ENCODE measurements around the gene TECPR1.

GRCh38 chr7:98244871-98245270 is 7.2 kb downstream of the TECPR1 start:
- TF ChIP-seq CTCF (IDR thresholded peaks at IDR 0.05), result no peak
- no peak for TF ChIP-seq POLR2A (IDR thresholded peaks at IDR 0.05)
